D721Med (cell line): ENCODE results near the gene AMOT.
A peak's percentile ranks its signal among the peaks of the same experiment; 100 is the strongest.

Experiments used
- DNase-seq: peaks from one replicate; pipeline ENCODE4 v3.0.0; 2011; ENCODE audit warnings: low spot score; ENCODE audit not compliant: insufficient read length
- FAIRE-seq: peaks from 2 replicates; lab custom pipeline; 2011; peaks lifted over from hg19 to GRCh38; lab: Jason Lieb, UNC
- TF ChIP-seq, protein P1 (sequence below): IDR thresholded peaks from 2 replicates; pipeline ENCODE4 v1.5.1; 2012; ENCODE audit warnings: mild to moderate bottlenecking, control low read depth; ENCODE audit not compliant: insufficient read depth; ENCODE audit errors: missing control alignments

AMOT gene

DNA sequence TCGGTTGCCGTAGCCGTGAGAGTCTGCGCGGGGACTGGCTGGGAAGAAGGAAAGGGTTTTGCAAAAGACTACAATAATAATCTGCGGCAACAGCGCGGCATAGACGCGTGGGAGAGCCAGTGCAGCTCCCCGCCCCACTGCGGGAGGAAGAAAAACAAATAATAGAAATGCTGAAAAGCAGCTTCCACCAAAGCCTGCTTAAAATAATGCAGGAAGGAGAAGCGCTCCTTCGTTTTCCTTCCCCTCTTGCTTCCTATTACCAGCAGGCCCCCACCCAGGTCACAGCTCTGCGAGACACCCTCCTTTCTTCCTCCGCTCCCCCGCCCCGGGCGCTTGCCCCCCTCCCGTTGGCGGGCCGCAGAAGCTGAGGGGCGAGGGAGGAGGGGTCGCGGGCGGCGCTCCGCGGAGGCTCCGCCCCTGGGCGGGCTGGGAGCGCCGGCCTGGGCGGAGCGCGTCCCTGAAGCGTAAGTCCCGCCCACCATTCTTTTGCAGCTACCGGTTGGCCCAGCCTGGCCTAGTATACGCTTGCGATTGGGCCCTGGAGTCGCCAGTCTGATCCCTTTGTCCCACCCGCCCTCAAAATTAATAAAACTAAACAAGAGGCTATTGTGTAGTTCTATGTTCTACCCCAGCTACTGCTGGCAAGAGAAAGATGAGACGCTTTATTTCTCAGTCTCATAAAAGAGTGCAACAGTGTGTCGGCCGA is 636 bp upstream of the AMOT start:
- DNase-seq (peak; percentile 14), FAIRE-seq (no peak)
- TF ChIP-seq, protein P1, sequence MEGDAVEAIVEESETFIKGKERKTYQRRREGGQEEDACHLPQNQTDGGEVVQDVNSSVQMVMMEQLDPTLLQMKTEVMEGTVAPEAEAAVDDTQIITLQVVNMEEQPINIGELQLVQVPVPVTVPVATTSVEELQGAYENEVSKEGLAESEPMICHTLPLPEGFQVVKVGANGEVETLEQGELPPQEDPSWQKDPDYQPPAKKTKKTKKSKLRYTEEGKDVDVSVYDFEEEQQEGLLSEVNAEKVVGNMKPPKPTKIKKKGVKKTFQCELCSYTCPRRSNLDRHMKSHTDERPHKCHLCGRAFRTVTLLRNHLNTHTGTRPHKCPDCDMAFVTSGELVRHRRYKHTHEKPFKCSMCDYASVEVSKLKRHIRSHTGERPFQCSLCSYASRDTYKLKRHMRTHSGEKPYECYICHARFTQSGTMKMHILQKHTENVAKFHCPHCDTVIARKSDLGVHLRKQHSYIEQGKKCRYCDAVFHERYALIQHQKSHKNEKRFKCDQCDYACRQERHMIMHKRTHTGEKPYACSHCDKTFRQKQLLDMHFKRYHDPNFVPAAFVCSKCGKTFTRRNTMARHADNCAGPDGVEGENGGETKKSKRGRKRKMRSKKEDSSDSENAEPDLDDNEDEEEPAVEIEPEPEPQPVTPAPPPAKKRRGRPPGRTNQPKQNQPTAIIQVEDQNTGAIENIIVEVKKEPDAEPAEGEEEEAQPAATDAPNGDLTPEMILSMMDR = no peak

DNA sequence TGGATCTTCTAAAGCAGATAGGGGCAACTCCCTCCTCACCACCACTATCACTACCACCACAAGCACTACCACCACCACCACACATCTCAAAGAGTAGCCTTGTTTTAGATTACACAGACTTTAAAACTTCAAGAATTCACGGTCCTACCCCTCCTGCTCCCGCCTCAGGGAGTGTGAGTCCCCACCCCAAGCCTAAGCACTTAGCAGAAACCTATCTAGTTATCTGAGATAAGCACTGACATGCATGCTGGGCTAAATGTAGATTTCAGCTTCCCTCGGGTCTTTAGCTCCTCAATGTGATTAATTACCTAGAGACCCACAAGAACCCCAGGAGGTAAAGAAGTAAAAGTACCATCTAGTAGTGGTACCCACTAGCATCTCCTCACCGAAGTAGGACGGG is 775 bp downstream of the AMOT start:
- TF ChIP-seq, protein P1 = no peak
- no peak for DNase-seq

DNA sequence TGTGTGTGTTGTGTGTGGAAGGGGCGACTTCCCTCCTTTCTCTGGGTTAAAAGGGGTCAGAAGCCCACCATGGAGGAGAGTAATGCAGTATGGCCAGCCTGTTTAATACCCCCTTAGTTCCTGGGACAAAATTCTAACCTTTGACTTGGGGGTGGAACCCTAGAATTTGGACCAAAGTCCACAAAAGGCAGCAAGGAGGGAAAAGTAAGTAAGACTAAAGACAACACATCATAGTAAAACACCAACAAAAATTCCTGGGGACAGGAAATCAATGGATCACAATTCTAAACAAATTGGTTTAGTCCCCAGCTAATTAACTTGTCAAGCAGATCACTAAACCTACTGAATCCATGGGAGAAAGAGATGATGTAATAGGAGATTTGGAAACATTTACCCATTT is 3.1 kb downstream of the AMOT start:
- TF ChIP-seq, protein P1 = no peak
- DNase-seq = no peak
- no peak for FAIRE-seq

More for the DNA sequence above, 775 bp downstream of the AMOT start:
- FAIRE-seq = no peak

DNA sequence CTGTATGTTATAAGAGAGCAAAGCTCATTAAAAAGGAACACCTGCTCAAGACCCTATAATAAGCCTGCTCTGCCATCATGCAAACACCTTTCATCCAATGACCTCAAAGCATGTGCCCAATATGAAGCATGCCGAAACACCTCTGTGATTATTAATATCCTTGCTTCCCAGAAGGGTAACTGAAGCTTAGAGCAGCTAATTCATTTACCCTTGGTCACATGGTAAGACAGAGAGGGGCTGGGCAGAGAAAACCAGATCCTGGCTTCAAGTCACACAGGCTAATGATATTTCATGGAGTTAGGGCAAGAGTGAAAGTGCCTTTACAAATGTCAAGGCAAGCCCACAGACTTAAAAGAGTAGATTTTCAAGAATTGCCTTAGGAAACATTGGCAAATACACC is 5.6 kb downstream of the AMOT start:
- no peak for FAIRE-seq
- TF ChIP-seq, protein P1 = no peak
- no peak for DNase-seq

DNA sequence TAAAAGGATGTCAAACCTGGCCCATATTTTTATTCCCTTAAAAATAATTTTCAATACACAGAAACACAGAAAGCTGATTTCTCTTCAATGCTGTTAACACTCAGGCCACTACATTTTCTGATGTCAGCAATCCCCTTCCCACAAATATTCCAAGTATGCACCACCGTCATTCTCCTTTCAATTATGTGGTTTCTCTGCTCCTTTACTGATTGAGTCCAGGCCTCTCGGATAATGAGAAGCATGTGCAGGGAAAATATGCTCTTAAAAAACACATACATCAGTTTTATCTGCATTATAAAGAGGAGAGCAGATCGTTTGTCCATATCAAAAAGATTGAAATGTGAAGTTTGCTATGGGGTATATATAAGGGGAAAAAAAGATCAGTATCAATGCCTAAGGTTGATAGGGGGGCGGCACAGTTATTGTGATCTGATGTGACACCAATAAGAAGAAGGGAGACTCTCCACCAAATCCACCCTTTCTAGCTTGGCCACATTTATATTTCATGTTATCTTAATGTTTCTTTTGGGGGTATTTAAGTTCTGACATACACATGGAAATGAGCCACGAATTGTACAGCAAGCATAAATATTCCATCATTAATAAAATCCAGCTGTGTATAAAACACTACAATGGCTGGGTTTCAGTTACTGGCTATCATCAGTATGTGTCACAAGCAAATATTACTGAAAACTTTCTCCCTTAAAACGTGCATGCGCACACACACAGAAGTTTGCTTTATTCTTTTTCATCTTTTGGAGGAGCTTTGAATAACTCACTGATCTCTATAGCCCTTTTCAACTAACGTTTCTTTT is 6.4 kb downstream of the AMOT start:
- DNase-seq (no peak), FAIRE-seq (no peak)
- TF ChIP-seq, protein P1 = no peak

DNA sequence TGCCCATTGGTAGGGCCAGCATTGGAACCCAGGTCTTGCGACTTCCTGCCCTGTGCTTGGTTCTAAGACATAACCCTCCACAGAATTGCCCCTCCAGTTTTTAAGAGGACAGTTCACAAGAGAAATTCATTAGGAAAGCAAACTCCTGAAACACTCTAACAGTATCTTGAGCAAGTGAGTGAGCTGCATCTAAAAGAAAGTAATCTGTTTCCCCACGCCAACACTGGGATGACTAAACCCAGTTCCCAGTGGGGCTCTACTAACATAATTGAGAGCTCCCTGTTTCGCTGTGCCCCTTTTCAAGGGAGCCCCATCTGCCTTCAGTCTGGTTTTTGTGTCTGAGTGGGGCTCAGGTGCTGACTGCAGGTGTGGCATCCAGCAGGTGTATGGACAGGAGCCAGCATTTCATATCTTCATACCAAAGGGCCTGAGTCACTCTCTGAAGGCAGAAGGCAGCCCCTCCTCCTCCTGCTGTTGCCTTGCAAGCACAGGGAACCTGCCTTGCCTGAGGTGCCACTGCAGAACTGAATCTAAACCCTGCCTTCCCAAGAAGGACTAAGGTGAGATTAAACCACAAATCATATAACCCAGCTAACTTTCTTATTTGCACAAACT is 8.0 kb downstream of the AMOT start:
- TF ChIP-seq, protein P1 = no peak
- no peak for DNase-seq
- FAIRE-seq = no peak
